Neural cell (in vitro differentiated cells): Measurements from ENCODE around the gene GRIK2. TPM values are rescaled to one million over a fixed set of nuclear protein-coding genes. Genes with fewer than 3 reads are reported as not detected.

ENCODE experiments used
- H2AFZ ChIP-seq: fragments of 200-600, 300-800 bp; sonication (generic), shearing (Covaris generic); 2 replicates; pipeline ENCODE4 v1.6.0; 2014; ENCODE audit warnings: low read depth, mild to moderate bottlenecking, antibody characterized with exemption, low read length, moderate library complexity
- H3F3A ChIP-seq: fragments of 200-600 bp; shearing (Covaris generic); 2 replicates; pipeline ENCODE4 v1.6.1; 2016; ENCODE audit warnings: mild to moderate bottlenecking, moderate library complexity, mixed read lengths, antibody characterized with exemption, low read length; ENCODE audit not compliant: insufficient read depth, poor library complexity, severe bottlenecking
- H3K27ac ChIP-seq: fragments of 200-600, 300-800 bp; sonication (generic), shearing (Covaris generic); 2 replicates; pipeline ENCODE4 v1.5.1; 2014; ENCODE audit warnings: mild to moderate bottlenecking, low read length, moderate library complexity
- H3K27me3 ChIP-seq: fragments of 300-800, 200-600 bp; sonication (generic), shearing (Covaris generic); 2 replicates; pipeline ENCODE4 v1.6.0; 2014; ENCODE audit warnings: mild to moderate bottlenecking, low read depth, low read length, moderate library complexity; ENCODE audit not compliant: insufficient read depth
- H3K36me3 ChIP-seq: fragments of 300-800, 200-600 bp; sonication (generic), shearing (Covaris generic); 2 replicates; pipeline ENCODE4 v1.5.1; 2014; ENCODE audit warnings: mild to moderate bottlenecking, antibody characterized with exemption, low read length, moderate library complexity; ENCODE audit not compliant: insufficient read depth
- H3K4me2 ChIP-seq: fragments of 300-800, 200-600 bp; sonication (generic), shearing (Covaris generic); 2 replicates; pipeline ENCODE4 v1.6.0; 2014; ENCODE audit warnings: mild to moderate bottlenecking, low read length
- H3K4me3 ChIP-seq: fragments of 300-800, 200-600 bp; sonication (generic), shearing (Covaris generic); 2 replicates; pipeline ENCODE4 v1.5.1; 2014; ENCODE audit warnings: mild to moderate bottlenecking, low read length, moderate library complexity
- H3K79me2 ChIP-seq: fragments of 200-600 bp; shearing (Covaris generic); replicated peaks from 2 replicates; pipeline ENCODE4 v1.6.0; 2014; ENCODE audit warnings: mild to moderate bottlenecking, low read length, moderate library complexity; ENCODE audit not compliant: insufficient read depth
- H3K9ac ChIP-seq: fragments of 300-800, 200-600 bp; sonication (generic), shearing (Covaris generic); 2 replicates; pipeline ENCODE4 v1.6.1; 2016; ENCODE audit warnings: mild to moderate bottlenecking, low read length, mixed read lengths
- H3K9me2 ChIP-seq: fragments of 200-600 bp; shearing (Covaris generic); 2 replicates; pipeline ENCODE4 v1.6.1; 2016; ENCODE audit warnings: mild to moderate bottlenecking, low read length, mixed read lengths; ENCODE audit not compliant: insufficient read depth
- H3K9me3 ChIP-seq: fragments of 200-600, 300-800 bp; sonication (generic), shearing (Covaris generic); 2 replicates; pipeline ENCODE4 v1.6.1; 2016; ENCODE audit warnings: mild to moderate bottlenecking, mixed run types, low read length, moderate library complexity, mixed read lengths
- H4K20me1 ChIP-seq: fragments of 200-600 bp; shearing (Covaris generic); 2 replicates; pipeline ENCODE4 v1.6.1; 2016; ENCODE audit warnings: mild to moderate bottlenecking, mixed run types; ENCODE audit not compliant: insufficient read depth
- EP300 ChIP-seq: fragments of 450-650 bp; conservative IDR thresholded peaks from 2 replicates; pipeline ENCODE4 v1.6.1; 2014; ENCODE audit warnings: antibody characterized with exemption, mild to moderate bottlenecking, moderate library complexity; ENCODE audit not compliant: poor library complexity, severe bottlenecking
- EZH2 ChIP-seq: fragments of 200-600, 300-800 bp; shearing (Covaris generic), sonication (generic); IDR thresholded peaks from 2 replicates; pipeline ENCODE4 v1.6.1; 2014; ENCODE audit warnings: antibody characterized with exemption, low read length, borderline replicate concordance, mild to moderate bottlenecking; ENCODE audit not compliant: insufficient read depth, poor library complexity, severe bottlenecking
- MXI1 ChIP-seq: fragments of 450-650 bp; conservative IDR thresholded peaks from 2 replicates; pipeline ENCODE4 v1.6.1; 2014; ENCODE audit warnings: antibody characterized with exemption, mild to moderate bottlenecking; ENCODE audit not compliant: poor library complexity, severe bottlenecking
- POLR2AphosphoS5 ChIP-seq: IDR thresholded peaks from 2 replicates; pipeline ENCODE4 v1.6.1; 2012
- RAD21 ChIP-seq: fragments of 450-650 bp; conservative IDR thresholded peaks from 2 replicates; pipeline ENCODE4 v1.6.1; 2014; ENCODE audit warnings: antibody characterized with exemption, mild to moderate bottlenecking, moderate library complexity
- SMC3 ChIP-seq: fragments of 450-650 bp; conservative IDR thresholded peaks from 2 replicates; pipeline ENCODE4 v1.6.1; 2014; ENCODE audit warnings: antibody characterized with exemption, mild to moderate bottlenecking, moderate library complexity; ENCODE audit not compliant: poor library complexity
- TAF1 ChIP-seq: IDR thresholded peaks from 2 replicates; pipeline ENCODE4 v1.6.1; 2012; ENCODE audit warnings: low read depth
- polyA plus RNA-seq: library from polyadenylated mRNA; depleted of rRNA; stranded (reverse); fragments of >200 nt; gene quantifications from 2 replicates; pipeline ENCODE4 v1.2.3, GENCODE V29; 2014
- TF ChIP-seq, protein P1 (sequence below): fragments of 450-650 bp; IDR thresholded peaks from 2 replicates; pipeline ENCODE4 v1.5.1; 2014; ENCODE audit warnings: antibody characterized with exemption, mild to moderate bottlenecking, moderate library complexity; ENCODE audit not compliant: poor library complexity, severe bottlenecking
- TF ChIP-seq, protein P2 (sequence below): IDR thresholded peaks from 2 replicates; pipeline ENCODE4 v1.6.1; 2012; ENCODE audit warnings: borderline replicate concordance

GRIK2 gene
- polyA plus RNA-seq, 1 donor from 2014 or later: 106 TPM

DNA sequence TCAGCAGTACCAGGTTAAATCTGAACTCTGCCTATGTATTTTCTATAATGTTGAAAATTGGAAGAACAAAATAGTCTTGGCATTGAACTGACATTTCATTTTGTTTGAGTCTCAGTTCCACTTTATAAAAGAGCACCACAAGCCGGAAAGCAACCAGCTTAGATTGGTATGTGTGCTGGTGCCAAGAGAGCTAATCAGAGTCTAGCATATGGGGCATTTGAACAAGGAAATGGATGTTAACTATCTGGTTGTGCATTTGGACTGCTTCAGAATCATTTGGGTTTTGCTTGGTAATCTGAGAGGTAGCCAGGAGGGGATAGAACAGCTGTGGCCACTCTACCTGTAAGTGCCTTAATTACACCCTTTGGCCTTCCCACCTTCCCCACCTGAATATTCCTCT, 184.8 kb downstream of the GRIK2 start:
- no peak overlapping the region for H2AFZ ChIP-seq
- no peaks in the 10 kb centered on the region for H3K9me2 ChIP-seq
- no peaks in the 10 kb centered on the region for H4K20me1 ChIP-seq
- TF ChIP-seq RAD21 (no peak), POLR2AphosphoS5 (no peak), EZH2 (no peak), SMC3 (no peak), MXI1 (no peak), TAF1 (no peak), EP300 (no peak)
- TF ChIP-seq, protein P1, sequence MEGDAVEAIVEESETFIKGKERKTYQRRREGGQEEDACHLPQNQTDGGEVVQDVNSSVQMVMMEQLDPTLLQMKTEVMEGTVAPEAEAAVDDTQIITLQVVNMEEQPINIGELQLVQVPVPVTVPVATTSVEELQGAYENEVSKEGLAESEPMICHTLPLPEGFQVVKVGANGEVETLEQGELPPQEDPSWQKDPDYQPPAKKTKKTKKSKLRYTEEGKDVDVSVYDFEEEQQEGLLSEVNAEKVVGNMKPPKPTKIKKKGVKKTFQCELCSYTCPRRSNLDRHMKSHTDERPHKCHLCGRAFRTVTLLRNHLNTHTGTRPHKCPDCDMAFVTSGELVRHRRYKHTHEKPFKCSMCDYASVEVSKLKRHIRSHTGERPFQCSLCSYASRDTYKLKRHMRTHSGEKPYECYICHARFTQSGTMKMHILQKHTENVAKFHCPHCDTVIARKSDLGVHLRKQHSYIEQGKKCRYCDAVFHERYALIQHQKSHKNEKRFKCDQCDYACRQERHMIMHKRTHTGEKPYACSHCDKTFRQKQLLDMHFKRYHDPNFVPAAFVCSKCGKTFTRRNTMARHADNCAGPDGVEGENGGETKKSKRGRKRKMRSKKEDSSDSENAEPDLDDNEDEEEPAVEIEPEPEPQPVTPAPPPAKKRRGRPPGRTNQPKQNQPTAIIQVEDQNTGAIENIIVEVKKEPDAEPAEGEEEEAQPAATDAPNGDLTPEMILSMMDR: no peak
- TF ChIP-seq, protein P2, sequence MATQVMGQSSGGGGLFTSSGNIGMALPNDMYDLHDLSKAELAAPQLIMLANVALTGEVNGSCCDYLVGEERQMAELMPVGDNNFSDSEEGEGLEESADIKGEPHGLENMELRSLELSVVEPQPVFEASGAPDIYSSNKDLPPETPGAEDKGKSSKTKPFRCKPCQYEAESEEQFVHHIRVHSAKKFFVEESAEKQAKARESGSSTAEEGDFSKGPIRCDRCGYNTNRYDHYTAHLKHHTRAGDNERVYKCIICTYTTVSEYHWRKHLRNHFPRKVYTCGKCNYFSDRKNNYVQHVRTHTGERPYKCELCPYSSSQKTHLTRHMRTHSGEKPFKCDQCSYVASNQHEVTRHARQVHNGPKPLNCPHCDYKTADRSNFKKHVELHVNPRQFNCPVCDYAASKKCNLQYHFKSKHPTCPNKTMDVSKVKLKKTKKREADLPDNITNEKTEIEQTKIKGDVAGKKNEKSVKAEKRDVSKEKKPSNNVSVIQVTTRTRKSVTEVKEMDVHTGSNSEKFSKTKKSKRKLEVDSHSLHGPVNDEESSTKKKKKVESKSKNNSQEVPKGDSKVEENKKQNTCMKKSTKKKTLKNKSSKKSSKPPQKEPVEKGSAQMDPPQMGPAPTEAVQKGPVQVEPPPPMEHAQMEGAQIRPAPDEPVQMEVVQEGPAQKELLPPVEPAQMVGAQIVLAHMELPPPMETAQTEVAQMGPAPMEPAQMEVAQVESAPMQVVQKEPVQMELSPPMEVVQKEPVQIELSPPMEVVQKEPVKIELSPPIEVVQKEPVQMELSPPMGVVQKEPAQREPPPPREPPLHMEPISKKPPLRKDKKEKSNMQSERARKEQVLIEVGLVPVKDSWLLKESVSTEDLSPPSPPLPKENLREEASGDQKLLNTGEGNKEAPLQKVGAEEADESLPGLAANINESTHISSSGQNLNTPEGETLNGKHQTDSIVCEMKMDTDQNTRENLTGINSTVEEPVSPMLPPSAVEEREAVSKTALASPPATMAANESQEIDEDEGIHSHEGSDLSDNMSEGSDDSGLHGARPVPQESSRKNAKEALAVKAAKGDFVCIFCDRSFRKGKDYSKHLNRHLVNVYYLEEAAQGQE: no peak
- H3K36me3 ChIP-seq: no peaks in the 10 kb centered on the region
- H3K9me3 ChIP-seq: no peaks in the 10 kb centered on the region
- H3K9ac ChIP-seq: no peak overlapping the region
- no peaks in the 10 kb centered on the region for H3K27me3 ChIP-seq
- no peak overlapping the region for H3K4me3 ChIP-seq
- H3K4me2 ChIP-seq: no peak overlapping the region
- H3K27ac ChIP-seq: no peak overlapping the region
- no peaks in the 10 kb centered on the region for H3K79me2 ChIP-seq
- no peaks in the 10 kb centered on the region for H3F3A ChIP-seq

DNA sequence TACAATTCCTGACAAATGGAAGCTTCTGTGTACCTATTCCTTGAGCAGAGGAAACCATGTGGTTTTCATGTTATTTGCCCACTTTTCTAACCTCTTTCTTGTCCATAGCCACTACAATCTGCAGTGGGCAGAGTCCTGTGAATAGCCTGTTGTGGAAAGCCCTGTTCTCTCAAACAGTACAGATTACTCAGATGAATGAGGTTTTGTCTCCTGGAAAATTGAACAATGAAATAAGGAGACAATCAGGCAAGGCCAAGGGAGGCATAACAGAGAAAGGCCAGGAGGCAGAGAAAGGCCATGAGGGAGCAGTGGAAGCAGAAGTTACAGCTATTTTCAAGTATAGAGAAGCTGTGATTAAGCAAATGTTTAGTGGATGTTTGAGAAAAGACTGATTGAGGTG, 189.3 kb downstream of the GRIK2 start:
- H3K4me2 ChIP-seq: no peak overlapping the region

More for the DNA sequence above, 189.3 kb downstream of the GRIK2 start:
- no peak for TF ChIP-seq RAD21
- TF ChIP-seq, protein P1: no peak
- TF ChIP-seq, protein P2: no peak
- TF ChIP-seq POLR2AphosphoS5: no peak
- no peak for TF ChIP-seq EP300
- no peak for TF ChIP-seq MXI1
- no peak for TF ChIP-seq TAF1
- TF ChIP-seq EZH2: no peak
- TF ChIP-seq SMC3: no peak
- no peaks in the 10 kb centered on the region for H4K20me1 ChIP-seq
- no peak overlapping the region for H3K9ac ChIP-seq
- H3K79me2 ChIP-seq: no peaks in the 10 kb centered on the region
- H3K9me3 ChIP-seq: no peaks in the 10 kb centered on the region
- no peak overlapping the region for H2AFZ ChIP-seq
- H3K27ac ChIP-seq: no peak overlapping the region
- H3F3A ChIP-seq: no peaks in the 10 kb centered on the region
- no peak overlapping the region for H3K4me3 ChIP-seq
- H3K36me3 ChIP-seq: no peaks in the 10 kb centered on the region
- H3K9me2 ChIP-seq: no peaks in the 10 kb centered on the region
- no peaks in the 10 kb centered on the region for H3K27me3 ChIP-seq
